H9 (cell line): ENCODE measurements around the gene GPBAR1. TPM values are rescaled to one million over a fixed set of nuclear protein-coding genes. Genes with fewer than 3 reads are reported as not detected.

ENCODE experiments used
- DNase-seq: peaks from one replicate; pipeline ENCODE4 v3.0.0-alpha.2; 2017
- H2AFZ ChIP-seq: one replicate; pipeline ENCODE4 v1.6.1; 2013; ENCODE audit warnings: mild to moderate bottlenecking, low read length, control low read depth, moderate library complexity
- H2AK5ac ChIP-seq: 2 replicates; pipeline ENCODE4 v1.6.1; 2013; ENCODE audit warnings: low read length, control low read depth, mixed read lengths; ENCODE audit not compliant: insufficient read length
- H2BK120ac ChIP-seq: one replicate; pipeline ENCODE4 v1.6.1; 2013; ENCODE audit warnings: low read depth, mild to moderate bottlenecking, low read length, control low read depth, inconsistent platforms; ENCODE audit not compliant: poor library complexity, severe bottlenecking
- H2BK12ac ChIP-seq: 2 replicates; pipeline ENCODE4 v1.6.1; 2013; ENCODE audit warnings: low read length, control low read depth, mixed read lengths, low read depth; ENCODE audit not compliant: insufficient read length
- H2BK15ac ChIP-seq: 2 replicates; pipeline ENCODE4 v1.6.1; 2013; ENCODE audit warnings: low read depth, low read length, control low read depth
- H2BK20ac ChIP-seq: one replicate; pipeline ENCODE4 v1.6.1; 2013; ENCODE audit warnings: low read depth, mild to moderate bottlenecking, low read length, control low read depth, inconsistent platforms; ENCODE audit not compliant: poor library complexity, severe bottlenecking
- H2BK5ac ChIP-seq: 2 replicates; pipeline ENCODE4 v1.6.1; 2013; ENCODE audit warnings: low read length, control low read depth, mixed read lengths; ENCODE audit not compliant: insufficient read length
- H3K14ac ChIP-seq: 2 replicates; pipeline ENCODE4 v1.6.1; 2013; ENCODE audit warnings: low read length, control low read depth; ENCODE audit not compliant: insufficient read depth
- H3K18ac ChIP-seq: 2 replicates; pipeline ENCODE4 v1.6.1; 2013; ENCODE audit warnings: low read depth, mild to moderate bottlenecking, mixed read lengths, low read length, control low read depth; ENCODE audit not compliant: insufficient read length
- H3K23ac ChIP-seq: 2 replicates; pipeline ENCODE4 v1.6.1; 2013; ENCODE audit warnings: low read length, control low read depth, mixed read lengths, low read depth; ENCODE audit not compliant: insufficient read length
- H3K23me2 ChIP-seq: 2 replicates; pipeline ENCODE4 v1.6.1; 2013; ENCODE audit warnings: low read depth, mild to moderate bottlenecking, mixed read lengths, low read length, control low read depth; ENCODE audit not compliant: insufficient read length, poor library complexity, severe bottlenecking
- H3K27ac ChIP-seq: 2 replicates; pipeline ENCODE4 v1.5.1; 2013; ENCODE audit warnings: low read length, control low read depth, mixed read lengths, low read depth; ENCODE audit not compliant: insufficient read length
- H3K27me3 ChIP-seq: 2 replicates; pipeline ENCODE4 v1.6.1; 2013; ENCODE audit warnings: low read length, control low read depth, inconsistent platforms; ENCODE audit not compliant: insufficient read depth
- H3K4ac ChIP-seq: 2 replicates; pipeline ENCODE4 v1.6.1; 2013; ENCODE audit warnings: low read depth, mild to moderate bottlenecking, control low read depth, inconsistent platforms, low read length, moderate library complexity
- H3K4me1 ChIP-seq: 2 replicates; pipeline ENCODE4 v1.6.1; 2013; ENCODE audit warnings: low read length, control low read depth, inconsistent platforms; ENCODE audit not compliant: insufficient read depth
- H3K4me2 ChIP-seq: 2 replicates; pipeline ENCODE4 v1.6.1; 2013; ENCODE audit warnings: low read length, control low read depth, mixed read lengths; ENCODE audit not compliant: insufficient read length, insufficient read depth
- H3K56ac ChIP-seq: 2 replicates; pipeline ENCODE4 v1.6.1; 2013; ENCODE audit warnings: low read depth, mild to moderate bottlenecking, mixed read lengths, low read length, control low read depth; ENCODE audit not compliant: insufficient read length
- H3K79me1 ChIP-seq: 2 replicates; pipeline ENCODE4 v1.6.1; 2013; ENCODE audit warnings: low read depth, mild to moderate bottlenecking, moderate library complexity, low read length, control low read depth, inconsistent platforms; ENCODE audit not compliant: insufficient read depth, poor library complexity, severe bottlenecking
- H3K79me2 ChIP-seq: 2 replicates; pipeline ENCODE4 v1.6.1; 2013; ENCODE audit warnings: low read length, control low read depth, inconsistent platforms; ENCODE audit not compliant: insufficient read depth
- H3K9ac ChIP-seq: 2 replicates; pipeline ENCODE4 v1.6.1; 2013; ENCODE audit warnings: low read length, control low read depth, mixed read lengths; ENCODE audit not compliant: insufficient read length; ENCODE audit errors: extremely low read depth
- H3K9me3 ChIP-seq: one replicate; pipeline ENCODE4 v1.6.1; 2013; ENCODE audit warnings: low read depth, low read length, inconsistent platforms; ENCODE audit not compliant: control insufficient read depth
- H3T11ph ChIP-seq: one replicate; pipeline ENCODE4 v1.6.1; 2013; ENCODE audit warnings: mild to moderate bottlenecking, low read length, control low read depth, inconsistent platforms
- H4K20me1 ChIP-seq: one replicate; pipeline ENCODE4 v1.6.1; 2013; ENCODE audit not compliant: control insufficient read depth, insufficient read length, insufficient read depth
- H4K5ac ChIP-seq: 2 replicates; pipeline ENCODE4 v1.6.1; 2013; ENCODE audit warnings: low read depth, mild to moderate bottlenecking, mixed read lengths, low read length, control low read depth; ENCODE audit not compliant: insufficient read length
- H4K8ac ChIP-seq: replicated peaks from 2 replicates; pipeline ENCODE4 v1.6.1; 2013; ENCODE audit warnings: low read length, control low read depth, mixed read lengths, low read depth; ENCODE audit not compliant: insufficient read length
- H4K91ac ChIP-seq: 2 replicates; pipeline ENCODE4 v1.6.1; 2013; ENCODE audit warnings: low read depth, mild to moderate bottlenecking, moderate library complexity, mixed read lengths, low read length, control low read depth; ENCODE audit not compliant: insufficient read length
- H3K27ac Mint-ChIP-seq, 3 experiments: 2 replicates in 2 of 3; 3 replicates in 1 of 3; pipeline ENCODE4 v1.8.0; 2020 to 2021; ENCODE audit warnings: mixed read lengths in 3 of 3, mild to moderate bottlenecking in 1 of 3, moderate library complexity in 1 of 3
- H3K27me3 Mint-ChIP-seq: 2 replicates; pipeline ENCODE4 v1.8.0; 2021; ENCODE audit warnings: low read depth, mild to moderate bottlenecking, moderate library complexity, mixed read lengths
- H3K36me3 Mint-ChIP-seq, 3 experiments: 2 replicates in 2 of 3; 3 replicates in 1 of 3; pipeline ENCODE4 v1.8.0; 2020 to 2021; ENCODE audit warnings: low read depth in 3 of 3, mixed read lengths in 3 of 3; ENCODE audit not compliant: insufficient read depth in 1 of 3
- H3K4me1 Mint-ChIP-seq, 2 experiments: 2 replicates each; pipeline ENCODE4 v1.8.0; 2020; ENCODE audit warnings: mixed read lengths in 2 of 2
- H3K4me3 Mint-ChIP-seq, 2 experiments: 2 replicates in 1 of 2; 3 replicates in 1 of 2; pipeline ENCODE4 v1.8.0; 2020 to 2021; ENCODE audit warnings: mild to moderate bottlenecking in 2 of 2, mixed read lengths in 2 of 2, moderate library complexity in 1 of 2
- H3K9me3 Mint-ChIP-seq, 2 experiments: 2 replicates in 1 of 2; 3 replicates in 1 of 2; pipeline ENCODE4 v1.8.0; 2020; ENCODE audit warnings: mild to moderate bottlenecking in 2 of 2, mixed read lengths in 2 of 2, moderate library complexity in 1 of 2
- WGBS: extraction: QIAGEN DNeasy Blood & Tissue Kit; methylation state at CpG from one replicate; pipeline ENCODE4 v1.1.7; 2013; ENCODE audit warnings: missing lambda C conversion rate, low lambda C conversion rate, mixed read lengths; ENCODE audit not compliant: insufficient read length; ENCODE audit errors: extremely low coverage; 5-methylcytosine and 5-hydroxymethylcytosine counted together
- total RNA-seq: library from RNA; stranded (reverse); gene quantifications from 2 replicates; pipeline ENCODE4 v1.2.1, GENCODE V29; 2021
- TF ChIP-seq, protein P1 (sequence below): fragments of 200-600 bp; sonication (generic); conservative IDR thresholded peaks from 3 replicates; pipeline ENCODE4 v1.8.0; 2021; ENCODE audit warnings: antibody characterized with exemption, mild to moderate bottlenecking

GPBAR1 gene
- total RNA-seq, 1 experiment from 2014 or later: 0.44 TPM

DNA sequence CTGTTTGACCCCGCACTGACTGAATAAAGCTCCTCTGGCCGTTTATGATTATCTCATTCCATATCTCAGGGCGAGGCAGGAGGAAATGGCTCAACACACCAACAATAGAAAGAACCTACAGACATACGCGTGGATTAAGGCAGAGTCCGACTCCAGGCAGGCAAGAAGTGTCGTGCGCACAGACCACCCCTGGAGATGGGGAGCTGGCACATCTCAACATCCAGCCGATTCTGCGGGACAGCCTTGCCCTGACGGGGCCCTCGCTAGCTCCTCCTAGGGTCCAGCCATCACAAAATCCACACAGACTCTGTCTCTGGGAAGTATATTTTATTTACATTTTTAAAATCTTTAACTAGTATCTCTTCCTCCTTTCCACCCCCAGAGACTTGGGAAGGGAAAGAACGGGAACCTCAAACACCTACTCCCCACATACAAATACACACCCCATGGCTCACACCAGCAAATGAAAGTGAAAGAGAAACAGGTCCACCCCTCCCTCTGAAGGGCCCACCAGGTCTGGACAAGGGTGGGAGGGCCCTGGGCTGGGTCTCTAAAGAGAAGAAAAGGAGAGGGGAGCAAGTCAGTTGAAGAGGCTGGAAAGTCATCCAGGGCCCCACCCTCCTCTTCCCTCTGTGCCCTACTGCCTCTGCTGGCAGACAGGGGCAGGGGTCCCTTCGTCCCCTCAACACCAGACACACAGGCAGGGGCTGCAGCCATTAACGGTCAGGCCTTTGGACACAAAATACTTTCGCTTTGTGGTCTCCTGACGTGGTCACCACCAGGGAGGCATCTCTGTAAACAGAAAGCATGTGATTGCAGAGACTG lies 3.2 kb downstream of the GPBAR1 start:
- Histone ChIP-seq H2AFZ (no peak overlapping the region), H4K91ac (no peak overlapping the region), H4K8ac (no peak overlapping the region), H3K14ac (no peak overlapping the region), H3K9me3 (no peaks in the 10 kb centered on the region), H2BK12ac (no peak overlapping the region), H3K18ac (no peak overlapping the region), H3K79me2 (no peaks in the 10 kb centered on the region), H3K9ac (no peak overlapping the region), H4K5ac (no peak overlapping the region), H3K4ac (no peak overlapping the region), H3K23ac (no peak overlapping the region), H3K79me1 (no peaks in the 10 kb centered on the region), H3T11ph (no peak overlapping the region), H3K4me1 (peaks cover 4% of the 10 kb centered on the region; the same call in 1 of the 2 replicates), H3K23me2 (peaks cover under 1% of the 10 kb centered on the region), H2BK20ac (no peak overlapping the region), H2BK5ac (no peak overlapping the region), H3K27me3 (no peaks in the 10 kb centered on the region), H3K27ac (no peak overlapping the region), H2BK15ac (no peak overlapping the region), H2AK5ac (no peak overlapping the region), H3K56ac (no peak overlapping the region), H3K4me2 (no peak overlapping the region), H4K20me1 (no peaks in the 10 kb centered on the region), H2BK120ac (no peak overlapping the region)
- TF ChIP-seq, protein P1, sequence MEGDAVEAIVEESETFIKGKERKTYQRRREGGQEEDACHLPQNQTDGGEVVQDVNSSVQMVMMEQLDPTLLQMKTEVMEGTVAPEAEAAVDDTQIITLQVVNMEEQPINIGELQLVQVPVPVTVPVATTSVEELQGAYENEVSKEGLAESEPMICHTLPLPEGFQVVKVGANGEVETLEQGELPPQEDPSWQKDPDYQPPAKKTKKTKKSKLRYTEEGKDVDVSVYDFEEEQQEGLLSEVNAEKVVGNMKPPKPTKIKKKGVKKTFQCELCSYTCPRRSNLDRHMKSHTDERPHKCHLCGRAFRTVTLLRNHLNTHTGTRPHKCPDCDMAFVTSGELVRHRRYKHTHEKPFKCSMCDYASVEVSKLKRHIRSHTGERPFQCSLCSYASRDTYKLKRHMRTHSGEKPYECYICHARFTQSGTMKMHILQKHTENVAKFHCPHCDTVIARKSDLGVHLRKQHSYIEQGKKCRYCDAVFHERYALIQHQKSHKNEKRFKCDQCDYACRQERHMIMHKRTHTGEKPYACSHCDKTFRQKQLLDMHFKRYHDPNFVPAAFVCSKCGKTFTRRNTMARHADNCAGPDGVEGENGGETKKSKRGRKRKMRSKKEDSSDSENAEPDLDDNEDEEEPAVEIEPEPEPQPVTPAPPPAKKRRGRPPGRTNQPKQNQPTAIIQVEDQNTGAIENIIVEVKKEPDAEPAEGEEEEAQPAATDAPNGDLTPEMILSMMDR: peak; percentile 30; the same call in 2 of the 3 replicates
- Mint-ChIP-seq H3K4me1 (peaks cover 19 to 25% of the 10 kb centered on the region in 2 experiments), H3K27me3 (no peaks in the 10 kb centered on the region), H3K27ac (peak overlapping the region in 1 of 3 experiments; percentile 4; a peak in 1 of 7 replicates), H3K9me3 (no peaks in the 10 kb centered on the region), H3K4me3 (no peak overlapping the region), H3K36me3 (peaks cover 17 to 40% (median 34%) of the 10 kb centered on the region in 3 experiments)
- no peak for DNase-seq
- WGBS: no CpG with 5 or more reads among the region's 17 CpGs
